ENCODE results near the gene OR52I1.

The OR52I1 gene

DNA sequence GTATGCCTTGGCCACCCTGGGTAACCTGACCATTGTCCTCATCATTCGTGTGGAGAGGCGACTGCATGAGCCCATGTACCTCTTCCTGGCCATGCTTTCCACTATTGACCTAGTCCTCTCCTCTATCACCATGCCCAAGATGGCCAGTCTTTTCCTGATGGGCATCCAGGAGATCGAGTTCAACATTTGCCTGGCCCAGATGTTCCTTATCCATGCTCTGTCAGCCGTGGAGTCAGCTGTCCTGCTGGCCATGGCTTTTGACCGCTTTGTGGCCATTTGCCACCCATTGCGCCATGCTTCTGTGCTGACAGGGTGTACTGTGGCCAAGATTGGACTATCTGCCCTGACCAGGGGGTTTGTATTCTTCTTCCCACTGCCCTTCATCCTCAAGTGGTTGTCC is 46.1 kb downstream of the OR52I1 start:
- H2AFZ ChIP-seq (ENCODE audit: low read depth, low read length, severe bottlenecking): no peak overlapping the region
- no peak for TF ChIP-seq EZH2phosphoT487 (conservative IDR thresholded peaks at IDR 0.05; ENCODE audit: low read length)
- TF ChIP-seq, protein P1, sequence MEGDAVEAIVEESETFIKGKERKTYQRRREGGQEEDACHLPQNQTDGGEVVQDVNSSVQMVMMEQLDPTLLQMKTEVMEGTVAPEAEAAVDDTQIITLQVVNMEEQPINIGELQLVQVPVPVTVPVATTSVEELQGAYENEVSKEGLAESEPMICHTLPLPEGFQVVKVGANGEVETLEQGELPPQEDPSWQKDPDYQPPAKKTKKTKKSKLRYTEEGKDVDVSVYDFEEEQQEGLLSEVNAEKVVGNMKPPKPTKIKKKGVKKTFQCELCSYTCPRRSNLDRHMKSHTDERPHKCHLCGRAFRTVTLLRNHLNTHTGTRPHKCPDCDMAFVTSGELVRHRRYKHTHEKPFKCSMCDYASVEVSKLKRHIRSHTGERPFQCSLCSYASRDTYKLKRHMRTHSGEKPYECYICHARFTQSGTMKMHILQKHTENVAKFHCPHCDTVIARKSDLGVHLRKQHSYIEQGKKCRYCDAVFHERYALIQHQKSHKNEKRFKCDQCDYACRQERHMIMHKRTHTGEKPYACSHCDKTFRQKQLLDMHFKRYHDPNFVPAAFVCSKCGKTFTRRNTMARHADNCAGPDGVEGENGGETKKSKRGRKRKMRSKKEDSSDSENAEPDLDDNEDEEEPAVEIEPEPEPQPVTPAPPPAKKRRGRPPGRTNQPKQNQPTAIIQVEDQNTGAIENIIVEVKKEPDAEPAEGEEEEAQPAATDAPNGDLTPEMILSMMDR (IDR thresholded peaks at IDR 0.05; ENCODE audit: insufficient read depth, low read length, poor library complexity, severe bottlenecking): no peak
- no peaks in the 10 kb centered on the region for H3K27me3 ChIP-seq (ENCODE audit: low read length)
- H3K4me3 ChIP-seq (ENCODE audit: insufficient read depth, low read length, poor library complexity, severe bottlenecking): no peak overlapping the region
- no peaks in the 10 kb centered on the region for H3K9me3 ChIP-seq (ENCODE audit: insufficient read depth, low read length)
- no peak overlapping the region for H3K4me2 ChIP-seq (ENCODE audit: low read depth, low read length, poor library complexity, severe bottlenecking)
- no peaks in the 10 kb centered on the region for H3K36me3 ChIP-seq (ENCODE audit: low read length)
- no peaks in the 10 kb centered on the region for H3K79me2 ChIP-seq (ENCODE audit: insufficient read depth, low read length)
- H3K9me2 ChIP-seq (replicated peaks; ENCODE audit: insufficient read depth, low read length): no peaks in the 10 kb centered on the region
- H3F3A ChIP-seq (ENCODE audit: insufficient read depth): no peaks in the 10 kb centered on the region
- no peaks in the 10 kb centered on the region for H4K20me1 ChIP-seq (ENCODE audit: low read depth, low read length)
- no peak overlapping the region for H3K27ac ChIP-seq (ENCODE audit: low read depth, low read length)
- no peak overlapping the region for H3K9ac ChIP-seq (ENCODE audit: low read length)

DNA sequence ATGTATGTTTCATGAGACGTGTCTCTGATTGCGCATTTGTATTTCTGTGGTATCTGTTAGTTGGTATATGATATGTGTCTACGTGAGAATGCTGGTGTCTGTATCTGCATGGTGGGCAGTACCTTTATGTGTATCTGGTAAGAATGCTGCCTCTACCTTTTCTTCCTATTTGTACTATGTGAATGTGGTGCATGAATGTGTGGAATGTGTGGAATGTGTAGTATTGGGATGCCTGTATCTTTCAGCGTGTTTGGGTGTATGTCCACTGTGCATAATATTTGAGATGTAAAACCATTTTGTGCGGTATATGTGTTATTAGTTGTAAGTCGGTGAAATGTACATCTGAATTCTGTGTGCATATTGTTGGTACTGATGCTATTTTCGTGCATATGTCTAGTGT is 47.7 kb downstream of the OR52I1 start:
- TF ChIP-seq, protein P1 (IDR thresholded peaks at IDR 0.05; ENCODE audit: insufficient read depth, low read length, poor library complexity, severe bottlenecking): no peak
- TF ChIP-seq EZH2phosphoT487 (conservative IDR thresholded peaks at IDR 0.05; ENCODE audit: low read length): no peak
- H3K36me3 ChIP-seq (ENCODE audit: low read length): no peaks in the 10 kb centered on the region
- H3F3A ChIP-seq (ENCODE audit: insufficient read depth): no peaks in the 10 kb centered on the region

DNA sequence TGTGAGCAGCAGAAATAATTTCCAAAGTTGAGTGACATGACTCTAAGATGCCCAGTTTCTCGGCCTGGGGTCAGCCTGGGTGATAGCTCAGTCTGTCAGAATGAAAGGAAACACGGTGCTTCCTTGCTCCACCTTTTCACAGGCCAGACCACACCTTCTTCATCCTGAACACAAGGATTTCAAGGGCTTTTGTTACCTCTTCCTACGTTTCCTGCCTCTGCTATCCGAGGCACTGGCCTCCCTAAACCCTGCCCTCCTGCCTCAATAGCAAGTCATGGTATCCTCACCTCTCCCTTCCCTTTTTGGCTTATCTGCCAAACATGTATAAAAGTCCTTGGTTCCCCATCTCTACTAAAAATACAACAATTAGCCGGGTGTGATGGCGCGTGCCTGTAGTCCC is 48.2 kb downstream of the OR52I1 start:
- no peak overlapping the region for H3K4me3 ChIP-seq (ENCODE audit: insufficient read depth, low read length, poor library complexity, severe bottlenecking)
- no peak overlapping the region for H3K27ac ChIP-seq (ENCODE audit: low read depth, low read length)
- no peaks in the 10 kb centered on the region for H3F3A ChIP-seq (ENCODE audit: insufficient read depth)
- H2AFZ ChIP-seq (ENCODE audit: low read depth, low read length, severe bottlenecking): no peak overlapping the region
- H3K4me2 ChIP-seq (ENCODE audit: low read depth, low read length, poor library complexity, severe bottlenecking): no peak overlapping the region
- H3K9me2 ChIP-seq (replicated peaks; ENCODE audit: insufficient read depth, low read length): no peaks in the 10 kb centered on the region
- no peaks in the 10 kb centered on the region for H3K79me2 ChIP-seq (ENCODE audit: insufficient read depth, low read length)
- no peak for TF ChIP-seq EZH2phosphoT487 (conservative IDR thresholded peaks at IDR 0.05; ENCODE audit: low read length)
- TF ChIP-seq, protein P1 (IDR thresholded peaks at IDR 0.05; ENCODE audit: insufficient read depth, low read length, poor library complexity, severe bottlenecking): no peak
- no peaks in the 10 kb centered on the region for H3K27me3 ChIP-seq (ENCODE audit: low read length)
- no peaks in the 10 kb centered on the region for H4K20me1 ChIP-seq (ENCODE audit: low read depth, low read length)
- H3K9ac ChIP-seq (ENCODE audit: low read length): no peak overlapping the region
- no peaks in the 10 kb centered on the region for H3K9me3 ChIP-seq (ENCODE audit: insufficient read depth, low read length)
- H3K36me3 ChIP-seq (ENCODE audit: low read length): no peaks in the 10 kb centered on the region

More for the DNA sequence above, 47.7 kb downstream of the OR52I1 start:
- no peaks in the 10 kb centered on the region for H3K9me2 ChIP-seq (replicated peaks; ENCODE audit: insufficient read depth, low read length)
- H2AFZ ChIP-seq (ENCODE audit: low read depth, low read length, severe bottlenecking): no peak overlapping the region
- H4K20me1 ChIP-seq (ENCODE audit: low read depth, low read length): no peaks in the 10 kb centered on the region
- no peak overlapping the region for H3K4me3 ChIP-seq (ENCODE audit: insufficient read depth, low read length, poor library complexity, severe bottlenecking)
- no peak overlapping the region for H3K4me2 ChIP-seq (ENCODE audit: low read depth, low read length, poor library complexity, severe bottlenecking)
- H3K9me3 ChIP-seq (ENCODE audit: insufficient read depth, low read length): no peaks in the 10 kb centered on the region
- H3K27me3 ChIP-seq (ENCODE audit: low read length): no peaks in the 10 kb centered on the region
- H3K79me2 ChIP-seq (ENCODE audit: insufficient read depth, low read length): no peaks in the 10 kb centered on the region
- H3K27ac ChIP-seq (ENCODE audit: low read depth, low read length): no peak overlapping the region
- no peak overlapping the region for H3K9ac ChIP-seq (ENCODE audit: low read length)
